OCI-M2 (cell line): ENCODE measurements around the gene ZNF418.

Experiments
- DNase-seq: peaks from one replicate; lab custom pipeline; 2025; ENCODE audit not compliant: unreplicated experiment; lab: John Stamatoyannopoulos, UW

The ZNF418 gene

GRCh38 chr19:57934820-57935665 lies at the start of gene ZNF418:
TSS of gene ZNF418 (minus strand) at chr19:57935402. CDS start at chr19:57933822, 1,580 bp downstream.
- no peak for DNase-seq

GRCh38 chr19:57978586-57979289 lies 43.5 kb upstream of the ZNF418 start:
- DNase-seq = no peak

- DNase-seq = no peak
These were observed 39.2 kb upstream of the ZNF418 start, which contains the start of gene C19orf18 for GRCh38 chr19:57974434-57974833. TSS of gene C19orf18 (minus strand) at chr19:57974534. CDS start at chr19:57974432, 102 bp downstream.

GRCh38 chr19:57964761-57965160 lies 29.6 kb upstream of the ZNF418 start:
- DNase-seq = no peak

GRCh38 chr19:57961785-57962184 lies 26.6 kb upstream of the ZNF418 start:
- DNase-seq = no peak

GRCh38 chr19:57954996-57955395 lies 19.8 kb upstream of the ZNF418 start:
- no peak for DNase-seq

GRCh38 chr19:57949702-57950101 lies 14.5 kb upstream of the ZNF418 start:
- no peak for DNase-seq

- no peak for DNase-seq
These were observed 14.1 kb upstream of the ZNF418 start for GRCh38 chr19:57949296-57949695.

- DNase-seq = peak; percentile 78
These were observed 12.4 kb upstream of the ZNF418 start, which contains the start of gene ZNF256 for GRCh38 chr19:57947419-57948134. TSS of gene ZNF256 (minus strand) at chr19:57947706. CDS start at chr19:57947474, 232 bp downstream.

- DNase-seq = no peak
These were observed 11.9 kb upstream of the ZNF418 start for GRCh38 chr19:57947088-57947418.

- DNase-seq = no peak
These were observed 11.1 kb upstream of the ZNF418 start for GRCh38 chr19:57946316-57946715.

GRCh38 chr19:57941593-57941992 lies 6.4 kb upstream of the ZNF418 start:
- DNase-seq = no peak

- DNase-seq = no peak
These were observed 529 bp upstream of the ZNF418 start for GRCh38 chr19:57935731-57936130.

GRCh38 chr19:57927587-57927986 lies 7.6 kb downstream of the ZNF418 start:
- DNase-seq = no peak

- peak; percentile 74 for DNase-seq
These were observed 18.8 kb downstream of the ZNF418 start, which contains the start of gene ZNF417 for GRCh38 chr19:57916168-57916995. TSS of gene ZNF417 (minus strand) at chr19:57916592. CDS start at chr19:57916411, 181 bp downstream.

GRCh38 chr19:57914531-57914930 lies 20.7 kb downstream of the ZNF418 start:
- no peak for DNase-seq

- DNase-seq = no peak
These were observed 27.8 kb downstream of the ZNF418 start for GRCh38 chr19:57907394-57907793.

- no peak for DNase-seq
These were observed 29.9 kb downstream of the ZNF418 start for GRCh38 chr19:57905258-57905657.

GRCh38 chr19:57903618-57904184 lies 31.5 kb downstream of the ZNF418 start:
- DNase-seq = no peak

- no peak for DNase-seq
These were observed 34.9 kb downstream of the ZNF418 start for GRCh38 chr19:57900311-57900710.
